ENCODE measurements around the gene RBMS1. TPM values are rescaled to one million over a fixed set of nuclear protein-coding genes. Genes with fewer than 3 reads are reported as not detected.

RBMS1 gene
- total RNA-seq, 1 experiment from 2014 or later, result 77.5 TPM

GRCh38 chr2:160362018-160362417, 131.6 kb downstream of the RBMS1 start:
- Mint-ChIP-seq H3K4me1 (peaks cover 42 to 50% of the 10 kb centered on the region in 2 experiments), H3K9me3 (no peaks in the 10 kb centered on the region), H3K4me3 (no peak overlapping the region), H3K36me3 (ENCODE audit: insufficient read depth in 1 of 3, low read depth in 3 of 3) (peaks cover 0 to 17% (median 14%) of the 10 kb centered on the region in 3 experiments; a peak in 5 of 7 replicates), H3K27ac (0 out of 7 replicates have a peak overlapping the region, but pooled peaks of 1 of the 3 experiments have one; percentile 69), H3K27me3 (ENCODE audit: low read depth) (no peaks in the 10 kb centered on the region)
- no peak overlapping the region for H3K9ac ChIP-seq (ENCODE audit: extremely low read depth, insufficient read length, low read length)
- no peak for TF ChIP-seq CTCF (conservative IDR thresholded peaks at IDR 0.05)
- DNase-seq, result no peak
- no peaks in the 10 kb centered on the region for H3K79me1 ChIP-seq (ENCODE audit: insufficient read depth, low read depth, low read length, poor library complexity, severe bottlenecking)
- no peaks in the 10 kb centered on the region for H3K23me2 ChIP-seq (ENCODE audit: insufficient read length, low read depth, low read length, poor library complexity, severe bottlenecking)
- H3K14ac ChIP-seq (ENCODE audit: insufficient read depth, low read length), result no peak overlapping the region
- no peak overlapping the region for H3K27ac ChIP-seq (ENCODE audit: insufficient read length, low read depth, low read length)
- no peak overlapping the region for H3K18ac ChIP-seq (ENCODE audit: insufficient read length, low read depth, low read length)
- no peak overlapping the region for H3K4ac ChIP-seq (ENCODE audit: low read depth, low read length)
- no peak overlapping the region for H4K5ac ChIP-seq (ENCODE audit: insufficient read length, low read depth, low read length)
- H3K56ac ChIP-seq (ENCODE audit: insufficient read length, low read depth, low read length), result no peak overlapping the region
- no peaks in the 10 kb centered on the region for H3K4me1 ChIP-seq (ENCODE audit: insufficient read depth, low read length)
- WGBS (ENCODE audit: extremely low coverage, insufficient read length, low lambda C conversion rate), result no CpG with 5 or more reads among the region's 4 CpGs
- no peaks in the 10 kb centered on the region for H4K20me1 ChIP-seq (ENCODE audit: control insufficient read depth, insufficient read depth, insufficient read length)
- 0 out of 2 replicates have a peak, but pooled peaks cover 2% of the 10 kb centered on the region for H3K79me2 ChIP-seq (ENCODE audit: insufficient read depth, low read length)
- no peak overlapping the region for H2BK5ac ChIP-seq (ENCODE audit: insufficient read length, low read length)
- H2BK120ac ChIP-seq (ENCODE audit: low read depth, low read length, poor library complexity, severe bottlenecking), result no peak overlapping the region
- H3T11ph ChIP-seq (ENCODE audit: low read length), result no peak overlapping the region
- H2BK20ac ChIP-seq (ENCODE audit: low read depth, low read length, poor library complexity, severe bottlenecking), result no peak overlapping the region
- no peak overlapping the region for H3K23ac ChIP-seq (ENCODE audit: insufficient read length, low read depth, low read length)
- H2AK5ac ChIP-seq (ENCODE audit: insufficient read length, low read length), result no peak overlapping the region
- H3K27me3 ChIP-seq (ENCODE audit: insufficient read depth, low read length), result no peaks in the 10 kb centered on the region
- no peak overlapping the region for H2AFZ ChIP-seq (ENCODE audit: low read length)
- no peak overlapping the region for H4K91ac ChIP-seq (ENCODE audit: insufficient read length, low read depth, low read length)
- H4K8ac ChIP-seq (replicated peaks; ENCODE audit: insufficient read length, low read depth, low read length), result no peak overlapping the region
- H2BK15ac ChIP-seq (ENCODE audit: low read depth, low read length), result no peak overlapping the region
- no peak overlapping the region for H3K4me2 ChIP-seq (ENCODE audit: insufficient read depth, insufficient read length, low read length)
- no peaks in the 10 kb centered on the region for H3K9me3 ChIP-seq (ENCODE audit: control insufficient read depth, low read depth, low read length)
- H2BK12ac ChIP-seq (ENCODE audit: insufficient read length, low read depth, low read length), result no peak overlapping the region

All from H9 (cell line).